ENCODE data around the gene ZNF519.

The ZNF519 gene

DNA sequence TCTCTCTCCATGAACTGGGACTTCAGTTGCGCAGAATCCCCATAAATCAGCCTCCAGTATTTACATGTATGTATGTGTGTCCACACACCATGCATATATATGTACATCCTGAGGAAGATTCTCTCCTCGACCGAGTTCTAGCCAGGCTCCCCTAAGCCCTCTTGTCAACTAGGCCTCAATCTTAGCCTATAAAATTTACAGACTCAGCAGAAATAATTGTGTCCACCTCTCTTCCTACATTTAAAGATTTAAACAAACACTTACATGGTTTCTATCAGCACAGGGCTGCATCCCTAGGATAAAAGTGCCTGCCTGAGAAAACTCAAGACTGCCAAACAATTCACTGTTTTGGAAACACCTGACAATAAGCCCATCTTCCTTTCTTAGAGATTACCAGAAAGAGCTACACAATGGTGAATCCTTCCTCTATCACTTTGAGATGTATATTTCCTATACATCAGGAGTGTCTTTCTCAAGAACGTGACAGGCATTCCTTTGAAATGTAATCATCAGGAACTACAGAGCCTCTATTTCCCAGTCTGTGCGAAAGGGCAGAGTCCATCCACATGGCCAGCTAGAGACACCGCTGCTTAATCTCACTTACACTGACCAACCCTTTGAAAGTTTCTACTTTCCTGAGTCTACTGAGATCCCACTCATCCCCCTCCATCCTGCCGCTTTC, 39.5 kb downstream of the ZNF519 start:
- DNase-seq = no peak

DNA sequence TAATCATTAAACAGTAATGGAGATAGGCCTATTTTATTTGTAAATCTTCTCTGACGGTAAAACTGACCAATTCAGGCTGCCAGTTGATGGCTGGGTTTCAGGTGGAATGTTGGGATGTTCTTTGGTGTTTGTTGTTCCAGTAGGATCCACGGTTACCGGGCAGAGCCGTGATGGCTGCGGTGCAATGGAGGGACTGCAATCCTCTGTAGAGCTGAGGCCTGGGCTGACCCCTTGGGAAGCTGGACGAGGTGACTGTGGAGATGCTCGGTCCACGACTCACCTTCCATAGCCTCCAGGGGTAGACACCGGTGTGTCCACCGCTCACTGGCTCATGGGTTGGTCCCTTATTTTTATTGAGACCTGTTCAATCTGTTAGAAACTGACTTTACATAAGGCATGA, 42.5 kb downstream of the ZNF519 start:
- DNase-seq = no peak

GRCh38 chr18:14089191-14089590, 43.0 kb downstream of the ZNF519 start:
- DNase-seq = no peak

DNA sequence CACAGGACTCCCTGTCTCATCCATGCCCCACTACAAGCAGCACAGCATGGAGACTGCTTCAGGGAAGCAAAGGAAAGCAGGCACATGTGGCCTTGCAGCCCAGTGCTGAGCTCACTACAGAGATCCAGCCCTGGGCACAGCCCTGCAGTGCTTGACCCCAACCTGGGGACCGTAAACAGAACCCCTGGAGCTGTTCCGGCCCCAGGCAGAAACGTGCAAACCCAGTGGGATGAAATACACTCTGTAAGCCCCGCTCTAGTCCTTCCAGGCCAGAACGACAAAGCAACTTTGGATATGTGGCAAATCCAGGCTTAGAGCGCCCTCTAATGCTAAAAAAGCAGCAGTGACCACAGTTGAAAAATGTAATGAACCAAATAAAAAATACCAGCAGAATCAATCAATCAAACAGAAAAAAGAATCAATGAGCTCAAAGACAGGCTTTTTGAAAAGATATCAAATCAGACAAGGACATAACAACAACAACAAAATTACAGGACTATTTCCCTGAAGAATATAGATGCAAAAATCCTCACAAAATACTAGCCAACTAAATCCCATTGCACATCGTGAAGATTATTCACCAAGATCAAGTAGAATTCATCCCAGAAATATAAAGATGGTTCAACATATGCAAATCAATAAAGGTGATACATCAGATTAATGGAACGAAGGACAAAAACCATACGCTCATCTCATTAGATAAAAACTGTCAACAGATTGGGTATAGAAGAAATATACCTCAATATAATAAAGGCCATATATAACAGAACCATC, 45.6 kb downstream of the ZNF519 start:
- no peak for DNase-seq

- DNase-seq = no peak
Observed at GRCh38 chr18:14085770-14086457, 46.3 kb downstream of the ZNF519 start.

DNA sequence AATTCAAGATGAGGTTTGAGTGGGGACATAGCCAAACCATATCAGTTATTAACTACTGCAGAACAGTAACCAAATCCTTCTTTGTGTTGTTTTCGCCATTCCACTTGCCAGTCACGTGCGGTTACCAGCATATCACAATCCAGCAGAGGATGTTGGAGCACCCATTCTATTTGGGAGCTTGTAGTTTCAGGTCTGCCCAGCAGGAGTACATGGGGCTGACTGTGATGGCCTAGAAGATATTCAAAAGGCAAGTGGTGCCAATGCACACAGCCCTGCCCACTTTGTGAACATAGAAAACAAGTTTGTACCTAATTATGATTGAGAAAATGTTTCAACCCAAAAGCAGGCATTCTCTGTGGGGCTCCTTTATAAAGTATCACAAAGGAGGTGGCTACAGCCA, 57.0 kb downstream of the ZNF519 start:
- no peak for DNase-seq

- no peak for DNase-seq
Observed at GRCh38 chr18:14074187-14074586, 58.0 kb downstream of the ZNF519 start.

DNA sequence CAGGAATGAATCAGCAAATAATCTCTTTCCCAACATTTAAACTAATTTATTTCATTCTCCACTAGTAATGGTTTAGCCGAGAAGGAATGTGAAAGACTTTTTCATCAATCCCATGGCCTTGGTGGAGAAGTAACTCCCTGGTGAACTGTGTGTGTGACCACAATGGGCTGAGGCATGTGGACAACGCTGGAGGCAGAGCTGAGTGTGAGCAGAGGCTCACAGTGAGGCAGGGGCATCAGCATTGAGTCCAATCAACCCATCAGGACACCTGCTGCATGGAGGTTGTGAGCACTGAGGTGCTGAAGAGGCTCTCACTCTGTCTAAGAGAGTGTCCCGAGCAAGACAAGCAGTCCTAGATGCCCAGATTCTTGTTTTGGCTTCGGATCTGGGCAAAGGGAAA, 78.6 kb downstream of the ZNF519 start:
- no peak for DNase-seq
